HepG2 (cell line): ENCODE measurements around the gene HSPB6. TPM values are rescaled to one million over a fixed set of nuclear protein-coding genes. Genes with fewer than 3 reads are reported as not detected.

Source experiments
- ATAC-seq: fragments of 200-7000 bp; cut with Tn5 transposase; 3 replicates; pipeline ENCODE4 v1.9.1; 2020; ENCODE audit warnings: mild to moderate bottlenecking, moderate library complexity
- BruUV-seq: library from RNA; stranded (reverse); fragments of 400-500 nt; replicated peaks from 2 replicates; lab custom pipeline; 2021; lab: Mats Ljungman, UMichigan
- CTCF ChIA-PET: fragments of 300-600 bp; formaldehyde crosslinking; extraction: SDS; loops from one replicate; lab custom pipeline; 2021; ENCODE audit warnings: low total read pairs, inconsistent platforms, low intra/inter-chr PET ratio; lab: Yijun Ruan, JAX
- POLR2A ChIA-PET: fragments of 350-600 bp; sonication (Branson Sonifier 250); formaldehyde crosslinking; loops from one replicate; lab custom pipeline; 2020; ENCODE audit warnings: antibody characterized with exemption, inconsistent platforms; lab: Yijun Ruan, JAX
- DNase-seq: peaks from one replicate; pipeline ENCODE4 v3.0.0-alpha.2; 2015; ENCODE audit warnings: low spot score
- FAIRE-seq: peaks from 3 replicates; lab custom pipeline; 2011; peaks lifted over from hg19 to GRCh38; lab: Jason Lieb, UNC
- H2AFZ ChIP-seq: one replicate; pipeline ENCODE4 v1.6.1; 2011; ENCODE audit warnings: low read length, inconsistent platforms
- H3K27ac ChIP-seq: fragments of 300-600 bp; 3 replicates; pipeline ENCODE4 v1.8.0; 2011; ENCODE audit warnings: mixed run types, mild to moderate bottlenecking, mixed read lengths, low read length, inconsistent platforms; ENCODE audit not compliant: insufficient read depth; ENCODE audit errors: extremely low read length
- H3K27me3 ChIP-seq, 2 experiments: fragments of 200-600 bp in 1 of 2; 2 replicates in 1 of 2; 3 replicates in 1 of 2; pipeline versions ENCODE4 v1.6.0 to v1.8.0; 2011; ENCODE audit warnings: low read length in 2 of 2, mild to moderate bottlenecking in 2 of 2, moderate library complexity in 2 of 2, inconsistent platforms in 1 of 2; ENCODE audit not compliant: insufficient read depth in 2 of 2, control insufficient read depth in 1 of 2
- H3K36me3 ChIP-seq, 2 experiments: fragments of 200-600 bp in 1 of 2; replicated peaks in 1 of 2; 2 replicates in 1 of 2; 3 replicates in 1 of 2; pipeline versions ENCODE4 v1.5.1 to v1.8.0; 2011; ENCODE audit warnings: low read length in 2 of 2, inconsistent platforms in 1 of 2; ENCODE audit not compliant: insufficient read depth in 2 of 2, control insufficient read depth in 1 of 2
- H3K4me1 ChIP-seq: 2 replicates; pipeline ENCODE4 v1.5.1; 2012; ENCODE audit warnings: low read length, inconsistent platforms; ENCODE audit not compliant: insufficient read depth
- H3K4me2 ChIP-seq: 2 replicates; pipeline ENCODE4 v1.6.0; 2011; ENCODE audit warnings: low read depth, low read length, inconsistent platforms
- H3K4me3 ChIP-seq, 3 experiments: fragments of 200-600 bp in 1 of 3; sonication (generic), shearing (Covaris generic) in 1 of 3; replicated peaks in 1 of 3; 2 replicates each; pipeline ENCODE4 v1.5.1; 2011 to 2016; ENCODE audit warnings: low read length in 3 of 3, inconsistent platforms in 2 of 3, low read depth in 2 of 3, mild to moderate bottlenecking in 2 of 3, control low read depth in 1 of 3, mixed read lengths in 1 of 3; ENCODE audit not compliant: insufficient read depth in 1 of 3
- H3K79me2 ChIP-seq: one replicate; pipeline ENCODE4 v1.6.1; 2011; ENCODE audit warnings: low read length, inconsistent platforms; ENCODE audit not compliant: insufficient read depth
- H3K9ac ChIP-seq: 2 replicates; pipeline ENCODE4 v1.6.0; 2011; ENCODE audit warnings: mild to moderate bottlenecking, low read depth, low read length, inconsistent platforms; ENCODE audit not compliant: insufficient read depth
- H3K9me3 ChIP-seq: 2 replicates; pipeline ENCODE4 v1.5.1; 2012; ENCODE audit warnings: mild to moderate bottlenecking, low read length
- H4K20me1 ChIP-seq: 2 replicates; pipeline ENCODE4 v1.6.0; 2011; ENCODE audit warnings: inconsistent platforms, mild to moderate bottlenecking, low read length, moderate library complexity; ENCODE audit not compliant: insufficient read depth
- FOXJ3 ChIP-seq: sonication (generic); formaldehyde crosslinking; IDR thresholded peaks from 2 replicates; pipeline ENCODE4 v1.4.0; 2020; ENCODE audit warnings: missing genetic modification reagents, mild to moderate bottlenecking, borderline replicate concordance
- ISX ChIP-seq: sonication (generic); formaldehyde crosslinking; conservative IDR thresholded peaks from 2 replicates; pipeline ENCODE4 v1.5.0; 2020; ENCODE audit warnings: missing genetic modification reagents
- MTF1 ChIP-seq: sonication (generic); formaldehyde crosslinking; IDR thresholded peaks from 2 replicates; pipeline ENCODE4 v1.5.0; 2020; ENCODE audit warnings: missing genetic modification reagents
- PCBP2 ChIP-seq: fragments of 200-400 bp; formaldehyde crosslinking; optimal IDR thresholded peaks from 2 replicates; pipeline ENCODE3; 2018; ENCODE audit warnings: low read length, low read depth; ENCODE audit not compliant: poor library complexity, severe bottlenecking
- ZNF326 ChIP-seq: sonication (generic); formaldehyde crosslinking; IDR thresholded peaks from 2 replicates; pipeline ENCODE4 v1.4.0; 2020; ENCODE audit warnings: missing genetic modification reagents, borderline replicate concordance
- ZNF337 ChIP-seq: sonication (generic); formaldehyde crosslinking; IDR thresholded peaks from 2 replicates; pipeline ENCODE4 v1.5.1; 2020; ENCODE audit warnings: missing genetic modification reagents, low read depth, mild to moderate bottlenecking, borderline replicate concordance
- ZNF552 ChIP-seq: sonication (generic); formaldehyde crosslinking; IDR thresholded peaks from 2 replicates; pipeline ENCODE4 v1.9.0; 2022; ENCODE audit warnings: missing genetic modification reagents, mild to moderate bottlenecking, borderline replicate concordance
- ZNF607 ChIP-seq: sonication (generic); formaldehyde crosslinking; IDR thresholded peaks from 2 replicates; pipeline ENCODE4 v1.5.1; 2020; ENCODE audit warnings: missing genetic modification reagents, mild to moderate bottlenecking, borderline replicate concordance
- ZNF772 ChIP-seq: sonication (generic); formaldehyde crosslinking; IDR thresholded peaks from 2 replicates; pipeline ENCODE4 v1.5.0; 2020; ENCODE audit warnings: mild to moderate bottlenecking, missing genetic modification reagents
- ZSCAN21 ChIP-seq: sonication (generic); formaldehyde crosslinking; IDR thresholded peaks from 2 replicates; pipeline ENCODE4 v1.8.0; 2022; ENCODE audit warnings: mild to moderate bottlenecking, missing genetic modification reagents, moderate library complexity, borderline replicate concordance
- WGBS: methylation state at CpG from one replicate; pipeline ENCODE4 v1.1.6; 2017; ENCODE audit warnings: low lambda C conversion rate; 5-methylcytosine and 5-hydroxymethylcytosine counted together
- in situ Hi-C: cut with HindIII; loops from 2 replicates; pipeline ENCODE4 v1.10.0; 2017; ENCODE audit warnings: low pct_unique_long_range_greater_than_20kb; ENCODE audit not compliant: extremely low pct_ligation_motif_present
- intact Hi-C: fragments of 100-400 bp; cut with micrococcal nuclease; formaldehyde crosslinking; loops from one replicate; pipeline ENCODE4 v1.10.0; 2022; ENCODE audit not compliant: unreplicated experiment
- polyA plus RNA-seq, 8 experiments: library from polyadenylated mRNA; depleted of rRNA in 3 of 8; stranded (reverse) in 7 of 8; unstranded in 1 of 8; fragments of >200 nt; fragmentation: Illumina TruSeq in 4 of 8; extraction: Trizol in 4 of 8; gene quantifications; 2 replicates each; pipeline versions ENCODE4 v1.2.1 to v1.2.3, GENCODE V29; 2011 to 2016; ENCODE audit warnings: low read depth in 4 of 8, missing spikeins in 1 of 8, mixed read lengths in 1 of 8; ENCODE audit not compliant: insufficient read depth in 1 of 8
- total RNA-seq, 5 experiments: library from RNA; depleted of rRNA; stranded (reverse); fragments of >200 nt; fragmentation: Illumina TruSeq; extraction: Trizol; gene quantifications; 2 replicates each; pipeline ENCODE4 v1.2.3, GENCODE V29; 2016; ENCODE audit warnings: low read depth in 1 of 5
- TF ChIP-seq, protein P1 (sequence below): sonication (generic); formaldehyde crosslinking; IDR thresholded peaks from 2 replicates; pipeline ENCODE4 v1.4.0; 2020; ENCODE audit warnings: mild to moderate bottlenecking, low read depth, missing genetic modification reagents
- TF ChIP-seq, protein P2 (sequence below): sonication (generic); formaldehyde crosslinking; IDR thresholded peaks from 2 replicates; pipeline ENCODE4 v1.4.0; 2020; ENCODE audit warnings: mild to moderate bottlenecking, missing genetic modification reagents
- TF ChIP-seq, protein P3 (sequence below): IDR thresholded peaks from 2 replicates; pipeline ENCODE4 v1.6.1; 2016; ENCODE audit warnings: missing biosample characterization, missing genetic modification reagents, low read depth
- TF ChIP-seq, protein P4 (sequence below): sonication (generic); formaldehyde crosslinking; IDR thresholded peaks from 2 replicates; pipeline ENCODE4 v1.5.0; 2020; ENCODE audit warnings: missing genetic modification reagents, mild to moderate bottlenecking, borderline replicate concordance
- TF ChIP-seq, protein P5 (sequence below): sonication (generic); formaldehyde crosslinking; IDR thresholded peaks from 2 replicates; pipeline ENCODE4 v1.8.0; 2022; ENCODE audit warnings: mild to moderate bottlenecking, missing genetic modification reagents, moderate library complexity

The HSPB6 gene
- total and polyA plus RNA-seq, 2 of the 13 experiments (the other 11 are each of a cell fraction or from before 2014, with no cell fraction given), result 0.18 TPM; not detected in 1

DNA sequence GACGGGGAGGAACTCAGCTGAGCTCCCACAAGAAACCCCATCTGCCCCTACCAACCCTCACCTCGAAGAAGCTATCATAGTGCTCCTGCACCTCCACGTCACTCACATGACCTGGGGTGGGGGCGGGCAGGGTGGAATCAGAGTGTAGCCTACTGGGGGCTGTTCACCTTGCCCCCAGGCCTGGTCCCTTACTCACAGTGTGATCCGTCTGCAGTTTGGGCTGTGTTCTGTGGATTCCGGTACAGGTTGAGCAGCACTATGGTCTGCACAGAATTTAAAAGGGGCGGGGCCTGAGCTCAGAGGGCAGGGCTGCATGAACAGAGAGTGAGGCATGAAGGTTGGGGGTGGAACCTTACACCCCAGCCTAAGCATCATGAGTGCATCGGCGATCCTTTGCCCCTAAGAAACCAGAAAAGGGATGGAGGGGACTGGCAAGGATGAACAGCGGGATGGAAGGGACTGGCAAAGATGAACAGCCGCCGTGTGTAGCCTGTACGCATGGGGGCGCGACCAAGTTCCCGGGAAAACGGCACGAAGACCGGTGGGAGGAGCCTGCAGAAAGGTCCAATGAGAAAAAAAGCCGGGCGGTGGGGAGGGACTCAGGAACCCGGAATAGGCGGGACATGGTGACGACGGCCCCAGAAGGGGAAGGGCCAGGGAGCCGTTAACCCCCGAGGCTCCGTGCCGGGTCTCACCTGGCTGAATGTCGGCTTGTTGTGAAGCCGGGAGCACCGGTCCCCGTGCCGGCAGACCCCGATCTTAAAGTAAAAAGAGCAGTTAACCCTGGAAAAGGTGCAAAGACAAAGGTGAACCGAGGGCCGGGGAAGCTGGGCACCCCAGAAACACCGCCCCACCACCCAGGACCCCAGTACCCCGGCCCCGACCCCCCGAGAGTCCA lies 12.2 kb downstream of the HSPB6 start:
- peak overlapping the region; percentile 84 for H3K9ac ChIP-seq
- TSS peak; percentile 81 for BruUV-seq
- peak; percentile 94 for DNase-seq
- H3K4me1 ChIP-seq, result peaks cover 50% of the 10 kb centered on the region
- no peaks in the 10 kb centered on the region for H3K9me3 ChIP-seq
- no peak overlapping the region for H2AFZ ChIP-seq
- peak overlapping the region; percentile 94 for H3K4me2 ChIP-seq
- ChIA-PET POLR2A (interaction anchor here (0.7 to 1.9 kb wide), 11 partner anchors 13 to 234 kb away, joined by 3 to 11 read pairs (median 4); partner anchors contain the start of genes COX6B1, HSPB6 and PROSER3), CTCF (no interaction called here)
- no peaks in the 10 kb centered on the region for H4K20me1 ChIP-seq
- peak overlapping the region; percentile 82 to 96 (median 88) for H3K4me3 ChIP-seq
- H3K27ac ChIP-seq, result peak overlapping the region; percentile 94
- in situ Hi-C loops, result no loop called here
- no peaks in the 10 kb centered on the region; a peak in 1 of 5 replicates for H3K27me3 ChIP-seq
- H3K79me2 ChIP-seq, result peaks cover 17% of the 10 kb centered on the region
- no peaks in the 10 kb centered on the region for H3K36me3 ChIP-seq
- ATAC-seq, result peak; percentile 44
- 9% methylated on average over 39 of the region's 41 CpGs for WGBS
- intact Hi-C loops, result loop anchor here (1.0 to 10.0 kb wide), 2 partner anchors 50 to 187 kb away; no protein-coding TSS in a partner anchor
- FAIRE-seq, result peak; percentile 44
- TF ChIP-seq MTF1 (CRISPR knock-in tag) (no peak), ISX (CRISPR knock-in tag) (no peak), ZSCAN21 (CRISPR knock-in tag) (no peak), ZNF337 (CRISPR knock-in tag) (no peak), ZNF772 (CRISPR knock-in tag) (no peak), ZNF326 (CRISPR knock-in tag) (no peak), ZNF552 (no peak), PCBP2 (no peak), FOXJ3 (CRISPR knock-in tag) (no peak), ZNF607 (CRISPR knock-in tag) (no peak)
- TF ChIP-seq, protein P1, sequence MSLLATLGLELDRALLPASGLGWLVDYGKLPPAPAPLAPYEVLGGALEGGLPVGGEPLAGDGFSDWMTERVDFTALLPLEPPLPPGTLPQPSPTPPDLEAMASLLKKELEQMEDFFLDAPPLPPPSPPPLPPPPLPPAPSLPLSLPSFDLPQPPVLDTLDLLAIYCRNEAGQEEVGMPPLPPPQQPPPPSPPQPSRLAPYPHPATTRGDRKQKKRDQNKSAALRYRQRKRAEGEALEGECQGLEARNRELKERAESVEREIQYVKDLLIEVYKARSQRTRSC (CRISPR knock-in tag), result no peak
- TF ChIP-seq, protein P2, sequence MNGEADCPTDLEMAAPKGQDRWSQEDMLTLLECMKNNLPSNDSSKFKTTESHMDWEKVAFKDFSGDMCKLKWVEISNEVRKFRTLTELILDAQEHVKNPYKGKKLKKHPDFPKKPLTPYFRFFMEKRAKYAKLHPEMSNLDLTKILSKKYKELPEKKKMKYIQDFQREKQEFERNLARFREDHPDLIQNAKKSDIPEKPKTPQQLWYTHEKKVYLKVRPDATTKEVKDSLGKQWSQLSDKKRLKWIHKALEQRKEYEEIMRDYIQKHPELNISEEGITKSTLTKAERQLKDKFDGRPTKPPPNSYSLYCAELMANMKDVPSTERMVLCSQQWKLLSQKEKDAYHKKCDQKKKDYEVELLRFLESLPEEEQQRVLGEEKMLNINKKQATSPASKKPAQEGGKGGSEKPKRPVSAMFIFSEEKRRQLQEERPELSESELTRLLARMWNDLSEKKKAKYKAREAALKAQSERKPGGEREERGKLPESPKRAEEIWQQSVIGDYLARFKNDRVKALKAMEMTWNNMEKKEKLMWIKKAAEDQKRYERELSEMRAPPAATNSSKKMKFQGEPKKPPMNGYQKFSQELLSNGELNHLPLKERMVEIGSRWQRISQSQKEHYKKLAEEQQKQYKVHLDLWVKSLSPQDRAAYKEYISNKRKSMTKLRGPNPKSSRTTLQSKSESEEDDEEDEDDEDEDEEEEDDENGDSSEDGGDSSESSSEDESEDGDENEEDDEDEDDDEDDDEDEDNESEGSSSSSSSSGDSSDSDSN (CRISPR knock-in tag), result no peak
- TF ChIP-seq, protein P3, sequence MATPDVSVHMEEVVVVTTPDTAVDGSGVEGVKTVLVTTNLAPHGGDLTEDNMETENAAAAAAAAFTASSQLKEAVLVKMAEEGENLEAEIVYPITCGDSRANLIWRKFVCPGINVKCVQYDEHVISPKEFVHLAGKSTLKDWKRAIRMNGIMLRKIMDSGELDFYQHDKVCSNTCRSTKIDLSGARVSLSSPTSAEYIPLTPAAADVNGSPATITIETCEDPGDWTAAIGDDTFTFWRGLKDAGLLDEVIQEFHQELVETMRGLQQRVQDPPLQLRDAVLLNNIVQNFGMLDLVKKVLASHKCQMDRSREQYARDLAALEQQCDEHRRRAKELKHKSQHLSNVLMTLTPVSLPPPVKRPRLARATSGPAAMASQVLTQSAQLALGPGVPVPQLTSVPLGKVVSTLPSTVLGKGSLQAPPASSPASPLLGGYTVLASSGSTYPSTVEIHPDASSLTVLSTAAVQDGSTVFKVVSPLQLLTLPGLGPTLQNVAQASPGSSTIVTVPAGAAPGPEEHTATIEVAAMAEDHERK (CRISPR knock-in tag), result no peak
- TF ChIP-seq, protein P4, sequence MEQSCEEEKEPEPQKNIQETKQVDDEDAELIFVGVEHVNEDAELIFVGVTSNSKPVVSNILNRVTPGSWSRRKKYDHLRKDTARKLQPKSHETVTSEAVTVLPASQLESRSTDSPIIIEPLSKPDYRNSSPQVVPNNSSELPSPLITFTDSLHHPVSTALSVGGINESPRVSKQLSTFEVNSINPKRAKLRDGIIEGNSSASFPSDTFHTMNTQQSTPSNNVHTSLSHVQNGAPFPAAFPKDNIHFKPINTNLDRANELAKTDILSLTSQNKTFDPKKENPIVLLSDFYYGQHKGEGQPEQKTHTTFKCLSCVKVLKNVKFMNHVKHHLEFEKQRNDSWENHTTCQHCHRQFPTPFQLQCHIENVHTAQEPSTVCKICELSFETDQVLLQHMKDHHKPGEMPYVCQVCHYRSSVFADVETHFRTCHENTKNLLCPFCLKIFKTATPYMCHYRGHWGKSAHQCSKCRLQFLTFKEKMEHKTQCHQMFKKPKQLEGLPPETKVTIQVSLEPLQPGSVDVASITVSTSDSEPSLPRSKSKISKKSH (CRISPR knock-in tag), result no peak
- TF ChIP-seq, protein P5, sequence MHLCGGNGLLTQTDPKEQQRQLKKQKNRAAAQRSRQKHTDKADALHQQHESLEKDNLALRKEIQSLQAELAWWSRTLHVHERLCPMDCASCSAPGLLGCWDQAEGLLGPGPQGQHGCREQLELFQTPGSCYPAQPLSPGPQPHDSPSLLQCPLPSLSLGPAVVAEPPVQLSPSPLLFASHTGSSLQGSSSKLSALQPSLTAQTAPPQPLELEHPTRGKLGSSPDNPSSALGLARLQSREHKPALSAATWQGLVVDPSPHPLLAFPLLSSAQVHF (CRISPR knock-in tag), result 0 out of 2 replicates have a peak, but pooled peaks have one; percentile 48
